Colonic mucosa (tissue), 4 donors: ENCODE measurements around the gene TEX11. TPM values are rescaled to one million over a fixed set of nuclear protein-coding genes. Genes with fewer than 3 reads are reported as not detected.
"Not testable (repeated sequence)": the region's sequence is repeated elsewhere in the genome, so short reads cannot be mapped to it uniquely, and the experiment has no call there.

Experiments used
- DNase-seq: peaks from one replicate; pipeline ENCODE4 v3.0.0-alpha.2; 2020
- H3K27ac ChIP-seq: fragments of 200-600 bp; one replicate; pipeline ENCODE4 v1.8.0; 2021
- H3K27me3 ChIP-seq: fragments of 200-600 bp; one replicate; pipeline ENCODE4 v1.8.0; 2021
- H3K36me3 ChIP-seq: fragments of 200-600 bp; one replicate; pipeline ENCODE4 v1.8.0; 2021
- H3K4me1 ChIP-seq: fragments of 200-600 bp; one replicate; pipeline ENCODE4 v1.8.0; 2021; ENCODE audit warnings: mild to moderate bottlenecking
- H3K4me3 ChIP-seq: fragments of 200-600 bp; one replicate; pipeline ENCODE4 v1.8.0; 2021
- H3K9ac ChIP-seq, 2 donors: one replicate each; pipeline ENCODE4 v1.7.0; 2013; ENCODE audit warnings: control low read depth in 2 of 2, low read depth in 2 of 2, low read length in 2 of 2
- H3K9me3 ChIP-seq: fragments of 200-600 bp; one replicate; pipeline ENCODE4 v1.8.0; 2021
- intact Hi-C: fragments of 100-400 bp; cut with DNase I; formaldehyde crosslinking; loops from one replicate; pipeline ENCODE4 v1.14.1; 2022
- total RNA-seq, 2 donors: library from RNA; stranded (reverse); fragmentation: NEBNext Ultra II Directional in 1 of 2; extraction: Animal tissue kit (Norgen Biotek cat#: 25700) in 1 of 2; gene quantifications; one replicate each; pipeline ENCODE4 v1.2.1, GENCODE V29; 2021
- TF ChIP-seq, protein P1 (sequence below): fragments of 200-600 bp; IDR thresholded peaks from one replicate; pipeline ENCODE4 v1.8.0; 2022; ENCODE audit warnings: antibody characterized with exemption, mild to moderate bottlenecking
- donor health status: healthy.
- donor health status: DM: no; HTN: no; CAD: no.
- donor health status: DM: no; HTN: no; CAD: no.

Gene TEX11
- total RNA-seq, 2 donors from 2014 or later: 0.94 to 1.0 TPM

DNA sequence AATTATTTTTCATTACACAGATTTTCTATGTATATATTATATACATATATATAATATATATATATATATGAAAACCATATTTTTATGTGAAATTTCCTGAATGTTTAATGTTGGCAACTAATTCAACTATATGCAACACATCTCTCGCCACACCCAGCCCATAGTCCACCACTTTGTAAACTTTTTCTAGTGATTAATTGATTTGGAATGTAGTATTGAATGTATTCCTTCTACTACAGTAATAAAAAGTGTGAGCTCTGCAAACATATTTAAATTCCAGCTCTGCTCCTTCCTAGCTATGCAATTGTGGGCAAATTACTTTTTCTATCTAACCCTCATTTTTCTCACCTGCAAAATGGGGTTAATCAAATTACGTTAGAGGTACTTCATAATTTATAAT is 187.8 kb downstream of the TEX11 start:
- DNase-seq: no peak

DNA sequence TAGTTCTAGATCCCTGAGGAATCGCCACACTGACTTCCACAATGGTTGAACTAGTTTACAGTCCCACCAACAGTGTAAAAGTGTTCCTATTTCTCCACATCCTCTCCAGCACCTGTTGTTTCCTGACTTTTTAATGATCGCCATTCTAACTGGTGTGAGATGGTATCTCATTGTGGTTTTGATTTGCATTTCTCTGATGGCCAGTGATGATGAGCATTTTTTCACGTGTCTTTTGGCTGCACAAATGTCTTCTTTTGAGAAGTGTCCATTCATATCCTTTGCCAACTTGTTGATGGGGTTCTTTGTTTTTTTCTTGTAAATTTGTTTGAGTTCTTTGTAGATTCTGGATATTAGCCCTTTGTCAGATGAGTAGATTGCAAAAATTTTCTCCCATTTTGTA is 197.2 kb downstream of the TEX11 start:
- H3K36me3 ChIP-seq, intact Hi-C loops, H3K27ac ChIP-seq, DNase-seq, H3K9me3 ChIP-seq, H3K27me3 ChIP-seq, H3K9ac ChIP-seq, H3K4me3 ChIP-seq, H3K4me1 ChIP-seq: not testable (repeated sequence)

More for the DNA sequence above, 187.8 kb downstream of the TEX11 start:
- Histone ChIP-seq H3K4me3 (no peak overlapping the region), H3K27ac (no peak overlapping the region), H3K4me1 (no peaks in the 10 kb centered on the region), H3K9ac (no peak overlapping the region), H3K27me3 (no peaks in the 10 kb centered on the region), H3K36me3 (no peaks in the 10 kb centered on the region), H3K9me3 (no peaks in the 10 kb centered on the region)
- intact Hi-C loops: no loop called here
- TF ChIP-seq, protein P1, sequence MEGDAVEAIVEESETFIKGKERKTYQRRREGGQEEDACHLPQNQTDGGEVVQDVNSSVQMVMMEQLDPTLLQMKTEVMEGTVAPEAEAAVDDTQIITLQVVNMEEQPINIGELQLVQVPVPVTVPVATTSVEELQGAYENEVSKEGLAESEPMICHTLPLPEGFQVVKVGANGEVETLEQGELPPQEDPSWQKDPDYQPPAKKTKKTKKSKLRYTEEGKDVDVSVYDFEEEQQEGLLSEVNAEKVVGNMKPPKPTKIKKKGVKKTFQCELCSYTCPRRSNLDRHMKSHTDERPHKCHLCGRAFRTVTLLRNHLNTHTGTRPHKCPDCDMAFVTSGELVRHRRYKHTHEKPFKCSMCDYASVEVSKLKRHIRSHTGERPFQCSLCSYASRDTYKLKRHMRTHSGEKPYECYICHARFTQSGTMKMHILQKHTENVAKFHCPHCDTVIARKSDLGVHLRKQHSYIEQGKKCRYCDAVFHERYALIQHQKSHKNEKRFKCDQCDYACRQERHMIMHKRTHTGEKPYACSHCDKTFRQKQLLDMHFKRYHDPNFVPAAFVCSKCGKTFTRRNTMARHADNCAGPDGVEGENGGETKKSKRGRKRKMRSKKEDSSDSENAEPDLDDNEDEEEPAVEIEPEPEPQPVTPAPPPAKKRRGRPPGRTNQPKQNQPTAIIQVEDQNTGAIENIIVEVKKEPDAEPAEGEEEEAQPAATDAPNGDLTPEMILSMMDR: no peak

DNA sequence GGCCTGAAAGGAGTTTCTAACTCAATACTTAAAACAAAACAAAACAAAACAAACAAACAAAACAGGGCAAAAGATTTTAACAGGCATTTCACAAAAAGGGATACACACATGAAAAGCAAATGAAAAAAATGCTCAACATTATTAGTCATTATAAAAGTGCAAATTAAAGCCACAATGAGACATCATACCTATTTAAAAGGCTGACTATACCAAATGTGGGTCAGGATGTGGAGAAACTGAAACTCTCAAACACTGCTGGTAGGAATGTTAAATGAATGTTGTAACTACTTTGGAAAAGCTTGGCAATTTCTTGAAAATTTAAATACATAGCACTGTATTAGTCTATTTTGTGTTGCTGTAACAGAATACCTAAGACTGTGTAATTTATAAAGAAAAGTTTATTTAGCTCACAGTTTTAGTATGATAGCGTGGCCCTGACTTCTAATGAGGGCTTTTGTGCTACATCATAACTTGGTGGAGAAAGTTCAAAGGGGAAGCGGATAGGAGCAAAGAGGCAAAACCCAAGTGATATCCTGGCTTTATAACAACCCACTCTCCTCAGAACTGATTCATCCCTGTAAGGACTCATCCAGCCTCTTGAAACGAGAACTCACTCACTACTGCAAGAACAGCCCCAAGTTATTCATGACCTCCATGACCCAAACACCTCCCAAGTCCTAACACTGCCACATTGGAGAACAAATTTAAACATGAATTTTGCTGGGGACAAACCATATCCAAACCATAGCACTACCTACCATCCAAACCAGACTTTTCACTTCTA is 214.0 kb downstream of the TEX11 start:
- Histone ChIP-seq H3K36me3 (no peaks in the 10 kb centered on the region), H3K27me3 (no peaks in the 10 kb centered on the region), H3K9ac (no peak overlapping the region), H3K9me3 (no peaks in the 10 kb centered on the region), H3K4me1 (no peaks in the 10 kb centered on the region), H3K4me3 (no peak overlapping the region), H3K27ac (no peak overlapping the region)
- intact Hi-C loops: no loop called here
- no peak for DNase-seq
- TF ChIP-seq, protein P1: no peak

DNA sequence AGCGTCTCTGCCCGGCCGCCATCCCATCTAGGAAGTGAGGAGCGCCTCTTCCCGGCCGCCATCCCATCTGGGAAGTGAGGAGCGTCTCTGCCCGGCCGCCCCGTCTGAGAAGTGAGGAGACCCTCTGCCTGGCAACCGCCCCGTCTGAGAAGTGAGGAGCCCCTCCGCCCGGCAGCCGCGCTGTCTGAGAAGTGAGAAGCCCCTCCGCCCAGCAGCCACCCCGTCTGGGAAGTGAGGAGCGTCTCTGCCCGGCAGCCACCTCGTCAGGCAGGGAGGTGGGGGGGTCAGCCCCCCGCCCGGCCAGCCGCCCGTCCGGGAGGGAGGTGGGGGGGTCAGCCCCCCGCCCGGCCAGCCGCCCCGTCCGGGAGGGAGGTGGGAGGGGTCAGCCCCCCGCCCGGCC is 229.1 kb downstream of the TEX11 start:
- H3K27ac ChIP-seq, intact Hi-C loops, H3K9me3 ChIP-seq, H3K4me1 ChIP-seq, H3K4me3 ChIP-seq, H3K9ac ChIP-seq, H3K36me3 ChIP-seq, DNase-seq, H3K27me3 ChIP-seq: not testable (repeated sequence)

DNA sequence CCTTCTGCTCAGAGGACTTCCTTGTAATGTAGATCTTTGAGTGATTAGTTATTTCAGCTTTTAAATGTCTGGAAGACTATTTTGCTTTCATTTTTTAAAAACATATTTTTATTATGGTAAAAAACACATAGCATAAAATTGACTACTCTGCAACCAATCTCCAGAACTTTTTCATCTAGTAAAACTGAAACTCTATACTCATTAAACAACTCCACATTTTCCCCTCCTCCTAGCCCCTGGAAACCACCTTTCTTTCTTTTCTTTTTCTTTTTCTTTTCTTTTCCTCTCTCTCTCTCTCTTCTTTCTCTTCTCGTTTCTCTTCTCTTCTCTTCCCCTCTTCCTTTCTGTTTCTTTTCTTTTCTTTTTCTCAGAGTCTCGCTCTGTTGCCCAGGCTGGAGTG is 233.2 kb downstream of the TEX11 start:
- Histone ChIP-seq H3K4me3 (no peak overlapping the region), H3K9me3 (no peaks in the 10 kb centered on the region), H3K9ac (no peak overlapping the region), H3K36me3 (no peaks in the 10 kb centered on the region), H3K4me1 (no peaks in the 10 kb centered on the region), H3K27ac (no peak overlapping the region), H3K27me3 (peaks cover 8% of the 10 kb centered on the region)
- TF ChIP-seq, protein P1: no peak
- intact Hi-C loops: no loop called here
- DNase-seq: no peak

DNA sequence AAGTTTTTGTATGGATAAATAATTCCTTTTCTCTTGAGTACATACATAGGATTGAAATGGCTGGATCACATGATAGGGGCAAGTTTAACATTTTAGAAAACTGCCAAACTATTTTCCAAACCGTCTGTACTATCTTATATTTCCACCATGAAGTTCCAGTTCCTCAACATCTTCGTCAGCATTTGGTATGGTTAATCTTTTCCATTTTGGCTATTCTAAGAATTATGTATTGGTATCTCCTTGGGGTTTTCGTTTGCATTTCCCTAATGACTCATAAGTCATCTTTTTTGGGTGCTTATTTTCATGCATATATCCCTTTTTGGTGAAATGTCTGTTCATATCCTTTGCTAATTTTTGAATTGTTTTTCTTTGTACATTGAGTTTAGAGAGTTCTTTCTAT is 236.2 kb downstream of the TEX11 start:
- H3K4me1 ChIP-seq: no peaks in the 10 kb centered on the region
- H3K36me3 ChIP-seq: no peaks in the 10 kb centered on the region
- DNase-seq: no peak
- no peak overlapping the region for H3K9ac ChIP-seq
- TF ChIP-seq, protein P1: no peak
- no peak overlapping the region for H3K4me3 ChIP-seq
- peaks cover 8% of the 10 kb centered on the region for H3K27me3 ChIP-seq
- H3K9me3 ChIP-seq: no peaks in the 10 kb centered on the region
- intact Hi-C loops: no loop called here
- no peak overlapping the region for H3K27ac ChIP-seq
